ENCODE results near the gene SESN2.

- no peak for TF ChIP-seq YY1 (IDR thresholded peaks at IDR 0.05; ENCODE audit: insufficient read depth, insufficient read length)
- no peak for TF ChIP-seq ZNF274 (IDR thresholded peaks at IDR 0.05; ENCODE audit: low read depth, low read length)
Observed at GRCh38 chr1:28288487-28288886, 29.2 kb downstream of the SESN2 start.
